ENCODE measurements around the gene LRMDA.

LRMDA gene

GRCh38 chr10:75553550-75553949, 122.1 kb downstream of the LRMDA start:
- no peak overlapping the region for H3K4me3 ChIP-seq (ENCODE audit: low read length)
- DNase-seq (ENCODE audit: low read depth): no peak
- no peak for TF ChIP-seq CTCF (conservative IDR thresholded peaks at IDR 0.05; ENCODE audit: low read depth, low read length)

GRCh38 chr10:75555323-75555722, 123.9 kb downstream of the LRMDA start:
- TF ChIP-seq CTCF (conservative IDR thresholded peaks at IDR 0.05; ENCODE audit: low read depth, low read length): no peak
- DNase-seq (ENCODE audit: low read depth): no peak

GRCh38 chr10:75556320-75556719, 124.9 kb downstream of the LRMDA start:
- no peak overlapping the region for H3K4me3 ChIP-seq (ENCODE audit: low read length)
- TF ChIP-seq CTCF (conservative IDR thresholded peaks at IDR 0.05; ENCODE audit: low read depth, low read length): no peak
- no peak for DNase-seq (ENCODE audit: low read depth)

More at GRCh38 chr10:75555323-75555722, 123.9 kb downstream of the LRMDA start:
- H3K4me3 ChIP-seq (ENCODE audit: low read length): no peak overlapping the region

GRCh38 chr10:75565286-75566251, 134.1 kb downstream of the LRMDA start:
- H3K4me3 ChIP-seq (ENCODE audit: low read length): no peak overlapping the region
- no peak for TF ChIP-seq CTCF (conservative IDR thresholded peaks at IDR 0.05; ENCODE audit: low read depth, low read length)
- no peak for DNase-seq (ENCODE audit: low read depth)

GRCh38 chr10:75568450-75569130, 137.2 kb downstream of the LRMDA start:
- DNase-seq (ENCODE audit: low read depth): no peak
- TF ChIP-seq CTCF (conservative IDR thresholded peaks at IDR 0.05; ENCODE audit: low read depth, low read length): no peak
- H3K4me3 ChIP-seq (ENCODE audit: low read length): no peak overlapping the region

- no peak for DNase-seq (ENCODE audit: low read depth)
- no peak overlapping the region for H3K4me3 ChIP-seq (ENCODE audit: low read length)
- TF ChIP-seq CTCF (conservative IDR thresholded peaks at IDR 0.05; ENCODE audit: low read depth, low read length): no peak
Observed at GRCh38 chr10:75569506-75569905, 138.1 kb downstream of the LRMDA start.
